Choroid plexus epithelial cell (primary cell): Measurements from ENCODE around the gene NEIL1.
"Not testable (repeated sequence)": the region's sequence is repeated elsewhere in the genome, so short reads cannot be mapped to it uniquely, and the experiment has no call there.

Source experiments
- DNase-seq: peaks from one replicate; pipeline ENCODE4 v3.0.0-alpha.2; 2010; ENCODE audit warnings: low read depth
- H3K4me3 ChIP-seq: 2 replicates; pipeline ENCODE4 v1.5.1; 2011; ENCODE audit warnings: low read depth, mild to moderate bottlenecking, control low read depth, low read length, moderate library complexity
- CTCF ChIP-seq: conservative IDR thresholded peaks from 2 replicates; pipeline ENCODE4 v1.5.1; 2011; ENCODE audit warnings: low read depth, mild to moderate bottlenecking, control low read depth, inconsistent platforms, low read length, moderate library complexity

NEIL1 gene

GRCh38 chr15:75327005-75327404 is 19.8 kb upstream of the NEIL1 start:
- no peak overlapping the region for H3K4me3 ChIP-seq
- DNase-seq: no peak

GRCh38 chr15:75327491-75327890 is 19.3 kb upstream of the NEIL1 start:
- no peak for TF ChIP-seq CTCF
- no peak overlapping the region for H3K4me3 ChIP-seq
- no peak for DNase-seq

More at GRCh38 chr15:75327005-75327404, 19.8 kb upstream of the NEIL1 start:
- peak; percentile 8 for TF ChIP-seq CTCF

- no peak for DNase-seq
- no peak for TF ChIP-seq CTCF
- H3K4me3 ChIP-seq: no peak overlapping the region
These were observed 18.1 kb upstream of the NEIL1 start for GRCh38 chr15:75328493-75329314.

- DNase-seq: no peak
- H3K4me3 ChIP-seq: no peak overlapping the region
- TF ChIP-seq CTCF: no peak
These were observed 17.3 kb upstream of the NEIL1 start for GRCh38 chr15:75329571-75329970.

- H3K4me3 ChIP-seq, DNase-seq: not testable (repeated sequence)
These were observed 14.7 kb upstream of the NEIL1 start for GRCh38 chr15:75332093-75332492.

- not testable (repeated sequence) for DNase-seq, H3K4me3 ChIP-seq
These were observed 13.0 kb upstream of the NEIL1 start for GRCh38 chr15:75333654-75334419.

GRCh38 chr15:75335313-75335704 is 11.5 kb upstream of the NEIL1 start:
- peak overlapping the region; percentile 84 for H3K4me3 ChIP-seq
- DNase-seq: no peak

More at GRCh38 chr15:75335313-75335704, 11.5 kb upstream of the NEIL1 start:
- no peak for TF ChIP-seq CTCF
